ENCODE data around the gene MZT2B. TPM values are rescaled to one million over a fixed set of nuclear protein-coding genes. Genes with fewer than 3 reads are reported as not detected.
"Not testable (repeated sequence)": the region's sequence is repeated elsewhere in the genome, so short reads cannot be mapped to it uniquely, and the experiment has no call there.

The MZT2B gene
- total and polyA plus RNA-seq, 2 of the 8 experiments (the other 6 are each of a cell fraction or from before 2014, with no cell fraction given): 90.3 to 151 TPM

- CTCF ChIA-PET (ENCODE audit: partially characterized antibody); H2BK5ac ChIP-seq (ENCODE audit: low read depth, low read length); H2BK120ac ChIP-seq (replicated peaks; ENCODE audit: low read depth, low read length); H4K8ac ChIP-seq (ENCODE audit: extremely low read depth, insufficient read depth, low read length); H2AFZ ChIP-seq (ENCODE audit: low read length); H3K4me1 ChIP-seq (replicated peaks in 1 of 4; ENCODE audit: control insufficient read depth in 3 of 4, insufficient read depth in 4 of 4, low read length in 3 of 4); H2BK15ac ChIP-seq (ENCODE audit: low read length); H2BK20ac ChIP-seq (ENCODE audit: low read length); H2AK5ac ChIP-seq (ENCODE audit: low read depth, low read length); H3K4me2 ChIP-seq (ENCODE audit: insufficient read depth in 1 of 2, low read depth in 2 of 2, low read length in 2 of 2); H3K14ac ChIP-seq (ENCODE audit: insufficient read length); H3K23ac ChIP-seq (ENCODE audit: insufficient read length); H3K79me2 ChIP-seq (ENCODE audit: control insufficient read depth in 1 of 2, insufficient read depth in 2 of 2, low read length in 2 of 2); H4K5ac ChIP-seq (ENCODE audit: insufficient read length, low read depth, low read length); H3K56ac ChIP-seq (replicated peaks; ENCODE audit: insufficient read length, low read depth, low read length); H4K20me1 ChIP-seq (replicated peaks in 1 of 2; ENCODE audit: control insufficient read depth in 1 of 2, insufficient read depth in 2 of 2, low read length in 2 of 2); H3K9ac ChIP-seq (replicated peaks in 1 of 4; ENCODE audit: extremely low read depth in 1 of 4, low read depth in 3 of 4, low read length in 3 of 4); H3K18ac ChIP-seq (ENCODE audit: extremely low read depth, low read length); H3K23me2 ChIP-seq (ENCODE audit: low read depth, low read length); POLR2A ChIA-PET (ENCODE audit: partially characterized antibody); H3K79me1 ChIP-seq (ENCODE audit: low read depth, low read length); H3K4me3 ChIP-seq (ENCODE audit: extremely low read depth in 1 of 4, insufficient read depth in 2 of 4, low read depth in 3 of 4, low read length in 4 of 4); FAIRE-seq; H4K91ac ChIP-seq (replicated peaks; ENCODE audit: insufficient read length, low read length); H3K4ac ChIP-seq (replicated peaks; ENCODE audit: insufficient read length, low read depth, low read length); H2BK12ac ChIP-seq (ENCODE audit: low read depth, low read length); H3K9me3 ChIP-seq (ENCODE audit: insufficient read depth in 2 of 2, low read depth in 1 of 2, low read length in 1 of 2); H3K36me3 ChIP-seq (ENCODE audit: control insufficient read depth in 2 of 4, insufficient read depth in 4 of 4, low read length in 3 of 4); H3K27ac ChIP-seq (ENCODE audit: low read depth, low read length); H3K27me3 ChIP-seq (replicated peaks in 1 of 4; ENCODE audit: control insufficient read depth in 3 of 4, extremely low read depth in 1 of 4, insufficient read depth in 3 of 4, low read length in 3 of 4): not testable (repeated sequence)
- DNase-seq (ENCODE audit: low read depth in 1 of 2, low spot score in 2 of 2): peak in 1 of 2 experiments; percentile 22
- WGBS, 2 experiments (ENCODE audit: extremely low coverage in 1 of 2, insufficient coverage in 1 of 2, insufficient read length in 1 of 2, insufficient replicate concordance in 2 of 2, low coverage in 1 of 2, low lambda C conversion rate in 2 of 2, missing lambda C conversion rate in 1 of 2): 88% methylated on average over 4 of the region's 22 CpGs; no CpG with 5 or more reads in 1 of the 2 experiments
Measured at GRCh38 chr2:130141645-130142370, 40.3 kb upstream of the MZT2B start.

All from H1 (cell line).